NCI-H187 (cell line): ENCODE data around the gene CSF3.

Experiments
- DNase-seq, 2 experiments: peaks; one replicate each; lab custom pipeline; 2025; lab: John Stamatoyannopoulos, UW

CSF3 gene

GRCh38 chr17:40024901-40025300 lies 9.7 kb downstream of the CSF3 start:
- no peak for DNase-seq

- DNase-seq = no peak
These were observed 10.3 kb downstream of the CSF3 start for GRCh38 chr17:40025559-40025958.

DNA sequence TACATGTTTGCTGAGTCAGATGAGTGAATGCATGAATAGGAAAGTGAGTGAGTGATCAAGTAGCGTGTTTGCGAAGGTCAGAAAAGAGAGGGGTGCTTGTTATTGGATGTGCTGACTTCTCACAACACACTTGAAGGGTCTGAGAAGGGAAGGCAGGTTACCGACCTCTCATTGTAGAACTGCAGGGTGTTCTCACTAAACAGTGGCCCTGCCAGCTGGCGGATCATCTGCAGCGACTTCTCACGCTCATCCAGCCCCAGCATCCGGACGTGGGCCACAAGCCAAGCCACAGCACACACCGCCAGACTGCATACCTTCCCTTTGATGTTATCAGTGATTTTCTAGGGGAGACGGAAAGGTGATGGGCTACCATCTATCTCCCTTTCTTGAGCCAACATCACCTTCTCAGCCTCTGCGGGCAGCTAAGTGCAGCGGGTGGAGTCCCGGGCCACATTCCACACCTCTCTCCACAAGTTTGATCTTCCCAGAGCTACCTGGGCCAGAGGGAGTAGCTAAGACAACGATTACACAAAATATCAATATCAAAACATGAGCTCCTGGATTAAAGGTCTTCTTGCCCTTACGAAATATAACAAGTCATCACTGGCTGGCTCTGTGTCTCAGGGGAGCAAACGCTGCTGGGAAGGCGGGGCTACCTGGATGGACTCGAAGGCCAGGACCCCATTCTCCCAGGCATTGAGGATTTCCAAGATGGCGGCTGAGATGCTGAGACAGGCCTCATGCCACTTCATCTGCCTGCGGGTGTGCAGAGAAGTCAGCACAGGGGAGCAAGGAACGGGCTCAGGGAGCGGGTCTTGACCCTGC lies 11.0 kb downstream of the CSF3 start:
- no peak for DNase-seq

DNA sequence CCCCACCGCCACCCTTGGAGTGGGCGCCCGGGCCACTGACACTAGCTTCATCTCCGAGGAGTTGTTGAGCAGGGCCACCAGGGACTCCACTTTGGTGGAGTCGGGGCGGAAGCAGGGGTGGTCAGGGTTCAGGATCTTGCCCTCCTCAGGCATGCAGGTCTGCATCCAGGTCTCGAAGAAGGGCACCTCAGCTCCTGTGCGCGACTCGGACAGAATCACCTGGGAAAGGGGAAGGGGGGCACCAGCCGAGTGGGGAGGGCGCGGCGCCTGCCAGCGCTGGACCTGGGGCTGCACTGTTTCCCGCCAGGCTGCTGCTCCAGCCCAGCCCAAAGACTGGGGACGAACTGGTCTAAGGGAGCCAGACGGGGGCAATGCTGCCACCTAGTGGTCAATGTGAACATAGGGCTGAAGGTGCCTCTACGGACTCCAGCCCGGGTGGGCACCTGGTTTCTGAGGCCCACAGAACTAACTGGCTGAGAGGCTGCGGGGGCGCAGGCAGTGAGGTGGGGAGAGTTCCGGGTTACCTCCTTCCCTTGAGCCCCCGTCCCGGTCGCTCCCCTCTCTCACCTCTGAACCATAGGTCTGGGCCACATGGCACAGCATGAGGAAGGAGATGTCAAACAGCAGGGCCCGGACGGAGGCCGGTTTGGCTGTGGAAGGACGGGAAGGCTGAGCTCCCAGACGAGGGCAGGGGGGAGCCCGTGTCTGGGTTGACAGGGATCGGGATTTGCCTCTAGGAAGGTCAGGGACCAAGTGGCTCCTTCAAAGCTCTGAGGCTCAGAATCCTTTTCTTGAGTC lies 11.8 kb downstream of the CSF3 start:
- DNase-seq = peak; percentile 58 to 61

GRCh38 chr17:40027614-40028012 lies 12.4 kb downstream of the CSF3 start:
- DNase-seq = no peak

GRCh38 chr17:40028595-40028994 lies 13.4 kb downstream of the CSF3 start:
- no peak for DNase-seq

DNA sequence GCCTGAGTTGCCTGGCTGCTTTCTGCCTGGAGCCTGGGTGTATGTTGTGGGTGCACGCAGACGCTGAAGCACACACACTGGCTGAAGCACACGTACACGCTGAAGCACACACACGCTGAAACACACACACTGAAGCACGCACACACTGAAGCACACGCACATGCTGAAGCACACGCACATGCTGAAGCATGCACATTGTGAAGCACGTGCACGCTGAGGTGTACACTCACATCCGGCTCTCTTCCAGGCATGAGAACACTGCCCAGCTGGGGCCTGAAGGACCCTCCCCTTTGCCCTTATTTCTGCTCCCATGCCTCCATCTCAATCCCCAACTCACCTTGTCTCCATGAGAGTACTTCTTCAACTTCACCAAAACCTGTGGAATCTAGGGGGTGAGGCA lies 16.5 kb downstream of the CSF3 start:
- no peak for DNase-seq

GRCh38 chr17:40032322-40033320 lies 17.4 kb downstream of the CSF3 start:
- no peak for DNase-seq

GRCh38 chr17:40033339-40033738 lies 18.1 kb downstream of the CSF3 start:
- no peak for DNase-seq

GRCh38 chr17:40034426-40035161 lies 19.4 kb downstream of the CSF3 start:
- no peak for DNase-seq

DNA sequence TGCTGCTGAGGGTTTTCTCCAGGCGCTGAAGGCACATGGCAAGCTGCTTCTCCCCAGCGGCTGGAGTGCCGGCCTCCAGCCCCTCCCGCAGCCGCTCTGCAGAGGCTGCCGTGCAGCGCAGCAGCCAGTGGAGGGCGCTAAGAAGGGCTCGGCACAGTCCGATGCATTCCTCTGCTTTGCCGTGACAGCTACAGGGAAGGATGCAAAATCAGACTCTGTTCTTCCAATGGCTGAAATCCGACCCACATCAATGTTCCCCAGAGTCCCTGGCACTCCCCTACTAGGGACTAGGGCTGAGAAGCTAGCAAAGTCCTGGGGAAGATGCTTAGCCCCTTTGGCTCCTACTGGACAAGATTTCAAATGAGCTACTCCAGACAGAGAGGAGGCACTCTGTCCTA lies 19.9 kb downstream of the CSF3 start:
- DNase-seq = no peak

GRCh38 chr17:40038882-40039513 lies 23.8 kb downstream of the CSF3 start:
- no peak for DNase-seq

DNA sequence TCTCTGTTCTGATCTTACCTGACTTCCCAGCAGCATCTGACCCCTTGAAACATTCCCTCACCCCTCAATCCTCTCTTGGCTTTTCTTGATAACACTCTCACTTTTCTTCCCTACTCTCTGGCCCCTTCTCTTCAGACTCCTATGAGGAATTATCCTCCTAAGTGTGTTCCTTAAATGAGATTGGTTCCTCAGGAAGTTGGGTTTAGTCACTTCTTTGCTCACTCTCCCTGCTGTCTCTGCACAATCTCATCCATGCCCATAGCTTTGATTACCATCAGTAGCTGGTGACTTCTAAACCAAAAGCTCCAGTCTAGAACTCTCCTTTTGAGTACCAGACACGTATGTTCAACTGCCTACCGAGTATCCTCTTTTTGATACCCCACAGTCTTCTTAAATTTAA lies 26.0 kb downstream of the CSF3 start:
- no peak for DNase-seq

- DNase-seq = no peak
These were observed 41.3 kb downstream of the CSF3 start for GRCh38 chr17:40056379-40057015.

DNA sequence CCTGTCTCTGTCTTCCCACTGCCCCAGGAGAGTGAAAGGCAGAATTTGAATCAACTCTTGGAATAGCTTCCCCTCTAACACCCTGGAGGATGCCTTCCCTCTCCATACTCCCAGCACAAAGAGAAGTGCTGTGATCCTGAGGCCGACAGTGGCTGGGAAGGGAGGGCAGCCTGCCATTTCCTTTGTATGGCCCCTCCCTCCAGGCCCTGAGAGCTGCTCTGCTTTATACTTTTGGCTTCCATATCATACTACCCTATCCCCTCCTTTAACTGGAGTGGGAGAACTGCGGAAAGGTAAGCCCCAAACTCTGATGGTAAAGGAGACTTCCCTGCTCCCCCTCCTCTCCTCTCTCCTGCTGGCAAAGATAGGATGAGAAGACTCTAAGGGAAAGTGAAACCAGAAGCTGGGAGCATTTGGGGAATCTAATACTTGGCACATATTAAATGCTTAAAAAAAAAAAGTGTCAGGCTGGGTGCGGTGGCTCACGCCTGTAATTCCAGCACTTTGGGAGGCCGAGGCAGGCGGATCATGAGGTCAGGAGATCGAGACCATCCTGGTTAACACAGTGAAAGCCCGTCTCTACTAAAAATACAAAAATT lies 43.0 kb downstream of the CSF3 start:
- no peak for DNase-seq

- no peak for DNase-seq
These were observed 43.6 kb downstream of the CSF3 start for GRCh38 chr17:40058865-40059264.

- DNase-seq = no peak
These were observed 44.7 kb downstream of the CSF3 start for GRCh38 chr17:40059729-40060475.

DNA sequence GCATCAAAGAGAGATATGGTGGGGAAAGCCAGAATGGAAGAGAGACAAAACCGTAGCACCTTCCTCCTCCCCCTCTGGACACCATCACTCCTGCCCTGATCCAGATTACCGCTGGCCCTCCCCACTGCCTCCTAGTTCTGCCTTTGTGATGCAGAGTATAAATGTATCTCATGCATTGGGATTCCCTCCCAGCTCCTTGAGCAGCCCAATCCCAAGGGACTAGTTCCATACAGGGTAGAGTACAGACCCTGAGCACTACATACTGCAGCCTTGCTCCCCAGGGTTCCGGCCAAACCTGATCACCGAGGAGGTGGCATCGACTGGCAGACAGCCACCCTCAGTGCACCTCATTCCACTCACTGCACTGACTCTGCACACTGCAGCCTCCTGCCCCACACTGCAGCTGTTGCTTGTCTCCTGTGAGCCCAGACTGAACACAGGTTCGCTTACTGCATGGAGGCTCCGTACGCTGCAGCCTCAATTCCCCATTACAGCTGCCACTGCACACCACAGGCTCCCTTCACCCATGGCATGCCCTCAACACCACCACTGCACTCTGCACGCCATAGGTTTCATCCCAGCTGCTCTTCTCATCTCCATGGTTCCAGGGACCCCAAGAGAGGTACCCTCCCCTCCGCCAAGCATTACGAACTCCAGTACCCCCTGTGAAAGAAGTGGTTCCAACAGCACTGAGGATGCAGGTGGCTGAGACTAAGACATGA lies 45.8 kb downstream of the CSF3 start:
- DNase-seq = no peak

DNA sequence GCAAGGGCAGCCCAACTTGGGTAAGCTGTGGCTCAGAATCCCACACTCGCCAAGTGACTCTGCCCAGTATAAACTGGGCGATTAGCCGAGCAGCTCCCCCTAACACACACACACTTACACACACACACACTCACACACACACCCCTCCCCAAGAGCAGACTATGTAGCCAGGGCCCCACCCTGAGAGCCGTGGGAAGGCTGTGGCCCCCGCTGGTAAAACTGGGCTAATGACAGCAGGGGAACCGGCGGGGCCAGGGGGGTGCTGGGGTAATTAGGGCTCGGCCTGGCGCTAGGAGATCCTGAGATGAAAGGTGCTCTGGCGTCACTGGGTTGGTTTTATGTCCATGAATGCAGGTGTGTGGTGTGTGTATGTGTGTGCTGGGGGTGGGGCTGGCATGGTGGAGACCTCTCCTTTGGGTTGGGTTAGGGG lies 46.4 kb downstream of the CSF3 start:
- DNase-seq = no peak
